Ovary (tissue), 3 donors: ENCODE data around the gene RASA2.

ENCODE experiments used
- CTCF ChIP-seq, 3 donors: fragments of 450-650 bp in 2 of 3; fragments of 200-600 bp in 1 of 3; IDR thresholded peaks; one replicate each; pipeline versions ENCODE4 v1.5.1 to v1.8.0; 2016 to 2022; ENCODE audit warnings: antibody characterized with exemption in 3 of 3, mild to moderate bottlenecking in 1 of 3
- POLR2A ChIP-seq: fragments of 450-650 bp; IDR thresholded peaks from one replicate; pipeline ENCODE4 v1.6.1; 2017; ENCODE audit warnings: antibody characterized with exemption, mild to moderate bottlenecking, moderate library complexity
- donor health status: DM: no; HTN: no; CAD: no.

- no peak for TF ChIP-seq CTCF (IDR thresholded peaks at IDR 0.05)
- TF ChIP-seq POLR2A = no peak
Measured at GRCh38 chr3:141523615-141524375, 37.0 kb downstream of the RASA2 start.
